WTC11 (cell line): ENCODE results near the gene OR2V2. TPM values are rescaled to one million over a fixed set of nuclear protein-coding genes. Genes with fewer than 3 reads are reported as not detected.

ENCODE experiments used
- EMX1 ChIP-seq: fragments of 250-450 bp; sonication (Bioruptor Pico); IDR thresholded peaks from 2 replicates; pipeline ENCODE4 v1.8.0; 2021; ENCODE audit warnings: mild to moderate bottlenecking
- ESRRA ChIP-seq: sonication (generic); formaldehyde crosslinking; IDR thresholded peaks from 2 replicates; pipeline ENCODE4 v1.8.1; 2022; ENCODE audit warnings: mild to moderate bottlenecking, missing genetic modification reagents, borderline replicate concordance
- ETV6 ChIP-seq: sonication (generic); formaldehyde crosslinking; IDR thresholded peaks from 2 replicates; pipeline ENCODE4 v1.8.1; 2022; ENCODE audit warnings: mild to moderate bottlenecking, missing genetic modification reagents
- FOXJ3 ChIP-seq: sonication (generic); formaldehyde crosslinking; IDR thresholded peaks from 2 replicates; pipeline ENCODE4 v1.9.0; 2021; ENCODE audit warnings: missing genetic modification reagents, mild to moderate bottlenecking, borderline replicate concordance
- GABPB1 ChIP-seq: sonication (generic); formaldehyde crosslinking; IDR thresholded peaks from 2 replicates; pipeline ENCODE4 v1.8.1; 2023; ENCODE audit warnings: mild to moderate bottlenecking, missing genetic modification reagents
- GRHL2 ChIP-seq: fragments of 250-450 bp; sonication (Bioruptor Pico); IDR thresholded peaks from 2 replicates; pipeline ENCODE4 v1.8.0; 2022; ENCODE audit warnings: mild to moderate bottlenecking, moderate library complexity; ENCODE audit not compliant: insufficient replicate concordance, severe bottlenecking
- HMGA2 ChIP-seq: fragments of 250-450 bp; sonication (Bioruptor Pico); IDR thresholded peaks from 2 replicates; pipeline ENCODE4 v1.4.0; 2021; ENCODE audit warnings: mild to moderate bottlenecking, moderate library complexity
- JUN ChIP-seq: sonication (generic); formaldehyde crosslinking; IDR thresholded peaks from 2 replicates; pipeline ENCODE4 v1.8.0; 2023; ENCODE audit warnings: mild to moderate bottlenecking, missing genetic modification reagents
- MYBL2 ChIP-seq: sonication (generic); formaldehyde crosslinking; IDR thresholded peaks from 2 replicates; pipeline ENCODE4 v1.8.1; 2023; ENCODE audit warnings: mild to moderate bottlenecking, moderate library complexity, missing genetic modification reagents
- NFYB ChIP-seq: sonication (generic); formaldehyde crosslinking; conservative IDR thresholded peaks from 2 replicates; pipeline ENCODE4 v1.8.0; 2022; ENCODE audit warnings: low read depth, missing genetic modification reagents
- NR2C2 ChIP-seq: sonication (generic); formaldehyde crosslinking; IDR thresholded peaks from 2 replicates; pipeline ENCODE4 v1.8.0; 2022; ENCODE audit warnings: mild to moderate bottlenecking, missing genetic modification reagents
- NR3C1 ChIP-seq: sonication (generic); formaldehyde crosslinking; conservative IDR thresholded peaks from 2 replicates; pipeline ENCODE4 v1.8.1; 2023; ENCODE audit warnings: low read depth, mild to moderate bottlenecking, missing genetic modification reagents
- RELA ChIP-seq: sonication (generic); formaldehyde crosslinking; IDR thresholded peaks from 2 replicates; pipeline ENCODE4 v1.8.1; 2022; ENCODE audit warnings: missing genetic modification reagents, mild to moderate bottlenecking, borderline replicate concordance
- SP1 ChIP-seq: sonication (generic); formaldehyde crosslinking; conservative IDR thresholded peaks from 2 replicates; pipeline ENCODE4 v1.8.1; 2022; ENCODE audit warnings: missing genetic modification reagents
- TP53 ChIP-seq: sonication (generic); formaldehyde crosslinking; IDR thresholded peaks from 2 replicates; pipeline ENCODE4 v1.8.1; 2023; ENCODE audit warnings: mild to moderate bottlenecking, missing genetic modification reagents
- ZNF138 ChIP-seq: sonication (generic); formaldehyde crosslinking; conservative IDR thresholded peaks from 2 replicates; pipeline ENCODE4 v1.8.1; 2022; ENCODE audit warnings: mild to moderate bottlenecking, moderate library complexity, missing genetic modification reagents
- ZNF671 ChIP-seq: fragments of 250-450 bp; sonication (Bioruptor Pico); IDR thresholded peaks from 2 replicates; pipeline ENCODE4 v1.8.0; 2021; ENCODE audit warnings: mild to moderate bottlenecking
- total RNA-seq: library from RNA; stranded (reverse); gene quantifications from 3 replicates; pipeline ENCODE4 v1.2.3, GENCODE V29; 2021
- TF ChIP-seq, protein P1 (sequence below): sonication (generic); formaldehyde crosslinking; conservative IDR thresholded peaks from 2 replicates; pipeline ENCODE4 v1.8.1; 2023; ENCODE audit warnings: mild to moderate bottlenecking, low read depth, missing genetic modification reagents, moderate library complexity
- TF ChIP-seq, protein P2 (sequence below): sonication (generic); formaldehyde crosslinking; IDR thresholded peaks from 2 replicates; pipeline ENCODE4 v1.8.1; 2023; ENCODE audit warnings: mild to moderate bottlenecking, moderate library complexity, missing genetic modification reagents
- TF ChIP-seq, protein P3 (sequence below): fragments of 200-600 bp; IDR thresholded peaks from 2 replicates; pipeline ENCODE4 v1.8.0; 2022; ENCODE audit warnings: antibody characterized with exemption
- TF ChIP-seq, protein P4 (sequence below): sonication (generic); formaldehyde crosslinking; IDR thresholded peaks from 2 replicates; pipeline ENCODE4 v1.8.0; 2023; ENCODE audit warnings: missing genetic modification reagents
- TF ChIP-seq, protein P5 (sequence below): fragments of 250-450 bp; sonication (Bioruptor Pico); IDR thresholded peaks from 2 replicates; pipeline ENCODE4 v1.9.0; 2021; ENCODE audit warnings: mild to moderate bottlenecking, borderline replicate concordance
- TF ChIP-seq, protein P6 (sequence below): sonication (generic); formaldehyde crosslinking; IDR thresholded peaks from 2 replicates; pipeline ENCODE4 v1.8.1; 2022; ENCODE audit warnings: low read depth, mild to moderate bottlenecking, moderate library complexity, missing genetic modification reagents, borderline replicate concordance
- TF ChIP-seq, protein P7 (sequence below): fragments of 250-450 bp; sonication (Bioruptor Pico); conservative IDR thresholded peaks from 2 replicates; pipeline ENCODE4 v1.9.0; 2021; ENCODE audit warnings: mild to moderate bottlenecking

Gene OR2V2
- total RNA-seq, 1 experiment from 2014 or later = not detected

DNA sequence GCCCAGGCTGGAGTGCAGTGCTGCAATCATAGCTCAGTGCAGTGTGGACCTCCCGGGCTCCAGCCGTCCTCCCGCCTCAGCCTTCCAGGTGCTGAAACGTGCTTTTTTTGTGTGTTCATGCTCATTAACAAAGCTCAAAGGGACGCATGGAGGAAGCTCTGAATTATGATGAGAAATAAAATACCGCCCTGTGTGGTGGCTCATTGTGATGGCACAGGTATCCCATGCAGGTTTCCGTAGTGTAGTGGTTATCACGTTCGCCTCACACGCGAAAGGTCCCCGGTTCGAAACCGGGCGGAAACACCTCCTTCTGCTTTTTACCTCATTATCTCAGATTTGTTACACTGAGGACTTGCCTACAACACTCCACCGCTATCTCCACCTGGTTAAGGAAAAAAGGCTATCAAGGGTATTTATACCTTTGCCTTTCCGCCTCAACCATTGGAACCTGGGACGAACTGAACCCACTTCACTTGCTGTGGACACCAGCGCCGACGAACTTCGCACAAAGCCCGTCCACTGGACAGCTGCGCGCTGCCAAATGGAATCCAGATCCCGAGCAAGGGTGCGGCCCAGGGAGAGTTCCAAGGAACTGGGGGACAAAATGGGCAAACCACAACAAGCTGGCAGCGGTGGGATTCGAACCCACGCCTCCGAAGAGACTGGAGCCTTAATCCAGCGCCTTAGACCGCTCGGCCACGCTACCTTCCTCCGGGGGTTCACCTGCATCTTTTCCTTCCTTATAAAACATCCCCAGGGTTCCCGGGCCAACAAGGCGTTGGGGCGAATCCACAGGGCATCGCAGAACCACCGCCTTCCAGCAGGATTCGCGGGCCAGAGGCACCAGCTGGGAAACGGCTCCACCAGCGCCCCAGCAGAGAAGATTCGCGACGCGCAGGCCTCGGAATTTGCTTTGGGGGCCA, 26.3 kb downstream of the OR2V2 start (continued):
- TF ChIP-seq, protein P1, sequence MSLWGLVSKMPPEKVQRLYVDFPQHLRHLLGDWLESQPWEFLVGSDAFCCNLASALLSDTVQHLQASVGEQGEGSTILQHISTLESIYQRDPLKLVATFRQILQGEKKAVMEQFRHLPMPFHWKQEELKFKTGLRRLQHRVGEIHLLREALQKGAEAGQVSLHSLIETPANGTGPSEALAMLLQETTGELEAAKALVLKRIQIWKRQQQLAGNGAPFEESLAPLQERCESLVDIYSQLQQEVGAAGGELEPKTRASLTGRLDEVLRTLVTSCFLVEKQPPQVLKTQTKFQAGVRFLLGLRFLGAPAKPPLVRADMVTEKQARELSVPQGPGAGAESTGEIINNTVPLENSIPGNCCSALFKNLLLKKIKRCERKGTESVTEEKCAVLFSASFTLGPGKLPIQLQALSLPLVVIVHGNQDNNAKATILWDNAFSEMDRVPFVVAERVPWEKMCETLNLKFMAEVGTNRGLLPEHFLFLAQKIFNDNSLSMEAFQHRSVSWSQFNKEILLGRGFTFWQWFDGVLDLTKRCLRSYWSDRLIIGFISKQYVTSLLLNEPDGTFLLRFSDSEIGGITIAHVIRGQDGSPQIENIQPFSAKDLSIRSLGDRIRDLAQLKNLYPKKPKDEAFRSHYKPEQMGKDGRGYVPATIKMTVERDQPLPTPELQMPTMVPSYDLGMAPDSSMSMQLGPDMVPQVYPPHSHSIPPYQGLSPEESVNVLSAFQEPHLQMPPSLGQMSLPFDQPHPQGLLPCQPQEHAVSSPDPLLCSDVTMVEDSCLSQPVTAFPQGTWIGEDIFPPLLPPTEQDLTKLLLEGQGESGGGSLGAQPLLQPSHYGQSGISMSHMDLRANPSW (CRISPR knock-in tag) = no peak
- TF ChIP-seq NR2C2 (CRISPR knock-in tag) (no peak), EMX1 (peak; percentile 80; the same call in 1 of the 2 replicates), GRHL2 (no peak), HMGA2 (CRISPR knock-in tag) (no peak), GABPB1 (CRISPR knock-in tag) (no peak), ZNF138 (CRISPR knock-in tag) (no peak), NR3C1 (no peak), NFYB (CRISPR knock-in tag) (no peak), TP53 (CRISPR knock-in tag) (no peak), ZNF671 (CRISPR knock-in tag) (0 out of 2 replicates have a peak, but pooled peaks have one; percentile 20), JUN (CRISPR knock-in tag) (0 out of 2 replicates have a peak, but pooled peaks have one; percentile 30), ESRRA (CRISPR knock-in tag) (no peak), MYBL2 (CRISPR knock-in tag) (no peak), ETV6 (CRISPR knock-in tag) (no peak), RELA (CRISPR knock-in tag) (no peak), FOXJ3 (CRISPR knock-in tag) (no peak), SP1 (CRISPR knock-in tag) (peak; percentile 58)
- TF ChIP-seq, protein P2, sequence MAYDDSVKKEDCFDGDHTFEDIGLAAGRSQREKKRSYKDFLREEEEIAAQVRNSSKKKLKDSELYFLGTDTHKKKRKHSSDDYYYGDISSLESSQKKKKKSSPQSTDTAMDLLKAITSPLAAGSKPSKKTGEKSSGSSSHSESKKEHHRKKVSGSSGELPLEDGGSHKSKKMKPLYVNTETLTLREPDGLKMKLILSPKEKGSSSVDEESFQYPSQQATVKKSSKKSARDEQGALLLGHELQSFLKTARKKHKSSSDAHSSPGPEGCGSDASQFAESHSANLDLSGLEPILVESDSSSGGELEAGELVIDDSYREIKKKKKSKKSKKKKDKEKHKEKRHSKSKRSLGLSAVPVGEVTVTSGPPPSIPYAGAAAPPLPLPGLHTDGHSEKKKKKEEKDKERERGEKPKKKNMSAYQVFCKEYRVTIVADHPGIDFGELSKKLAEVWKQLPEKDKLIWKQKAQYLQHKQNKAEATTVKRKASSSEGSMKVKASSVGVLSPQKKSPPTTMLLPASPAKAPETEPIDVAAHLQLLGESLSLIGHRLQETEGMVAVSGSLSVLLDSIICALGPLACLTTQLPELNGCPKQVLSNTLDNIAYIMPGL = peak; percentile 96
- TF ChIP-seq, protein P3, sequence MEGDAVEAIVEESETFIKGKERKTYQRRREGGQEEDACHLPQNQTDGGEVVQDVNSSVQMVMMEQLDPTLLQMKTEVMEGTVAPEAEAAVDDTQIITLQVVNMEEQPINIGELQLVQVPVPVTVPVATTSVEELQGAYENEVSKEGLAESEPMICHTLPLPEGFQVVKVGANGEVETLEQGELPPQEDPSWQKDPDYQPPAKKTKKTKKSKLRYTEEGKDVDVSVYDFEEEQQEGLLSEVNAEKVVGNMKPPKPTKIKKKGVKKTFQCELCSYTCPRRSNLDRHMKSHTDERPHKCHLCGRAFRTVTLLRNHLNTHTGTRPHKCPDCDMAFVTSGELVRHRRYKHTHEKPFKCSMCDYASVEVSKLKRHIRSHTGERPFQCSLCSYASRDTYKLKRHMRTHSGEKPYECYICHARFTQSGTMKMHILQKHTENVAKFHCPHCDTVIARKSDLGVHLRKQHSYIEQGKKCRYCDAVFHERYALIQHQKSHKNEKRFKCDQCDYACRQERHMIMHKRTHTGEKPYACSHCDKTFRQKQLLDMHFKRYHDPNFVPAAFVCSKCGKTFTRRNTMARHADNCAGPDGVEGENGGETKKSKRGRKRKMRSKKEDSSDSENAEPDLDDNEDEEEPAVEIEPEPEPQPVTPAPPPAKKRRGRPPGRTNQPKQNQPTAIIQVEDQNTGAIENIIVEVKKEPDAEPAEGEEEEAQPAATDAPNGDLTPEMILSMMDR = no peak
- TF ChIP-seq, protein P4, sequence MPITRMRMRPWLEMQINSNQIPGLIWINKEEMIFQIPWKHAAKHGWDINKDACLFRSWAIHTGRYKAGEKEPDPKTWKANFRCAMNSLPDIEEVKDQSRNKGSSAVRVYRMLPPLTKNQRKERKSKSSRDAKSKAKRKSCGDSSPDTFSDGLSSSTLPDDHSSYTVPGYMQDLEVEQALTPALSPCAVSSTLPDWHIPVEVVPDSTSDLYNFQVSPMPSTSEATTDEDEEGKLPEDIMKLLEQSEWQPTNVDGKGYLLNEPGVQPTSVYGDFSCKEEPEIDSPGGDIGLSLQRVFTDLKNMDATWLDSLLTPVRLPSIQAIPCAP = no peak
- TF ChIP-seq, protein P5, sequence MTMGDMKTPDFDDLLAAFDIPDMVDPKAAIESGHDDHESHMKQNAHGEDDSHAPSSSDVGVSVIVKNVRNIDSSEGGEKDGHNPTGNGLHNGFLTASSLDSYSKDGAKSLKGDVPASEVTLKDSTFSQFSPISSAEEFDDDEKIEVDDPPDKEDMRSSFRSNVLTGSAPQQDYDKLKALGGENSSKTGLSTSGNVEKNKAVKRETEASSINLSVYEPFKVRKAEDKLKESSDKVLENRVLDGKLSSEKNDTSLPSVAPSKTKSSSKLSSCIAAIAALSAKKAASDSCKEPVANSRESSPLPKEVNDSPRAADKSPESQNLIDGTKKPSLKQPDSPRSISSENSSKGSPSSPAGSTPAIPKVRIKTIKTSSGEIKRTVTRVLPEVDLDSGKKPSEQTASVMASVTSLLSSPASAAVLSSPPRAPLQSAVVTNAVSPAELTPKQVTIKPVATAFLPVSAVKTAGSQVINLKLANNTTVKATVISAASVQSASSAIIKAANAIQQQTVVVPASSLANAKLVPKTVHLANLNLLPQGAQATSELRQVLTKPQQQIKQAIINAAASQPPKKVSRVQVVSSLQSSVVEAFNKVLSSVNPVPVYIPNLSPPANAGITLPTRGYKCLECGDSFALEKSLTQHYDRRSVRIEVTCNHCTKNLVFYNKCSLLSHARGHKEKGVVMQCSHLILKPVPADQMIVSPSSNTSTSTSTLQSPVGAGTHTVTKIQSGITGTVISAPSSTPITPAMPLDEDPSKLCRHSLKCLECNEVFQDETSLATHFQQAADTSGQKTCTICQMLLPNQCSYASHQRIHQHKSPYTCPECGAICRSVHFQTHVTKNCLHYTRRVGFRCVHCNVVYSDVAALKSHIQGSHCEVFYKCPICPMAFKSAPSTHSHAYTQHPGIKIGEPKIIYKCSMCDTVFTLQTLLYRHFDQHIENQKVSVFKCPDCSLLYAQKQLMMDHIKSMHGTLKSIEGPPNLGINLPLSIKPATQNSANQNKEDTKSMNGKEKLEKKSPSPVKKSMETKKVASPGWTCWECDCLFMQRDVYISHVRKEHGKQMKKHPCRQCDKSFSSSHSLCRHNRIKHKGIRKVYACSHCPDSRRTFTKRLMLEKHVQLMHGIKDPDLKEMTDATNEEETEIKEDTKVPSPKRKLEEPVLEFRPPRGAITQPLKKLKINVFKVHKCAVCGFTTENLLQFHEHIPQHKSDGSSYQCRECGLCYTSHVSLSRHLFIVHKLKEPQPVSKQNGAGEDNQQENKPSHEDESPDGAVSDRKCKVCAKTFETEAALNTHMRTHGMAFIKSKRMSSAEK (CRISPR knock-in tag) = no peak
- TF ChIP-seq, protein P6, sequence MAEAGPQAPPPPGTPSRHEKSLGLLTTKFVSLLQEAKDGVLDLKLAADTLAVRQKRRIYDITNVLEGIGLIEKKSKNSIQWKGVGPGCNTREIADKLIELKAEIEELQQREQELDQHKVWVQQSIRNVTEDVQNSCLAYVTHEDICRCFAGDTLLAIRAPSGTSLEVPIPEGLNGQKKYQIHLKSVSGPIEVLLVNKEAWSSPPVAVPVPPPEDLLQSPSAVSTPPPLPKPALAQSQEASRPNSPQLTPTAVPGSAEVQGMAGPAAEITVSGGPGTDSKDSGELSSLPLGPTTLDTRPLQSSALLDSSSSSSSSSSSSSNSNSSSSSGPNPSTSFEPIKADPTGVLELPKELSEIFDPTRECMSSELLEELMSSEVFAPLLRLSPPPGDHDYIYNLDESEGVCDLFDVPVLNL (CRISPR knock-in tag) = no peak
- TF ChIP-seq, protein P7, sequence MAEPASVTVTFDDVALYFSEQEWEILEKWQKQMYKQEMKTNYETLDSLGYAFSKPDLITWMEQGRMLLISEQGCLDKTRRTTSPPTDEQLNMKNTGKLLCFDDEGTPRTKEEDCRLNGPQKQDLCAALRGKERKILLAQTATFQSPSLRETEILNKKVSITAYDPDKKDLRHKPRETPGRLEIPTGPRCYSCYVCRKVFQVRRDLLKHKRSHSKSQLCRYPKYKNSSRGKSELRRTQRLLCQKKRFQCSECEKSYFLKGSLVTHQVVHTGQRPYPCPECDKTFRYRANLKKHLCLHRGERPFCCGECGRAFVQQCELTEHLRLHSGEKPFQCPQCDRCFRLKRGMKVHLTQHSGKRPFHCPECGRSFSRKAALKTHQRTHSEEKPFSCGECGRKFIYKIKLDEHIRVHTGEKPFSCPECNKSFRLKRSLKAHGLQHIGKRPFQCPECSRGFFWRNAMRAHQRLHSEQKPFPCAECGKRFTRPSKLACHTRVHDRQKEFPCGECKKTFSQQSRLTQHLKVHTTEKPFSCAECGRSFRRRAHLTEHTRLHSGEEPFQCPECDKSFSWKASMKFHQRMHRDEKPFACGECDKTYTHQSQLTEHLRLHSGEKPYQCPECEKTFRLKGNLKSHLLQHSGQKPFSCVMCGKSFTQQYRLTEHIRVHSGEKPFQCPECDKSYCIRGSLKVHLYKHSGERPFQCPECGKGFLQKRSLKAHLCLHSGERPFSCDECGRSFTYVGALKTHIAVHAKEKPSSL (CRISPR knock-in tag) = 0 out of 2 replicates have a peak, but pooled peaks have one; percentile 56
